ELR (cell line): ENCODE results near the gene SCYGR4.
"Not testable (repeated sequence)": the region's sequence is repeated elsewhere in the genome, so short reads cannot be mapped to it uniquely, and the experiment has no call there.

Experiments
- DNase-seq: peaks from one replicate; pipeline ENCODE4 v3.0.0-alpha.2; 2015; ENCODE audit warnings: low read depth

SCYGR4 gene

DNA sequence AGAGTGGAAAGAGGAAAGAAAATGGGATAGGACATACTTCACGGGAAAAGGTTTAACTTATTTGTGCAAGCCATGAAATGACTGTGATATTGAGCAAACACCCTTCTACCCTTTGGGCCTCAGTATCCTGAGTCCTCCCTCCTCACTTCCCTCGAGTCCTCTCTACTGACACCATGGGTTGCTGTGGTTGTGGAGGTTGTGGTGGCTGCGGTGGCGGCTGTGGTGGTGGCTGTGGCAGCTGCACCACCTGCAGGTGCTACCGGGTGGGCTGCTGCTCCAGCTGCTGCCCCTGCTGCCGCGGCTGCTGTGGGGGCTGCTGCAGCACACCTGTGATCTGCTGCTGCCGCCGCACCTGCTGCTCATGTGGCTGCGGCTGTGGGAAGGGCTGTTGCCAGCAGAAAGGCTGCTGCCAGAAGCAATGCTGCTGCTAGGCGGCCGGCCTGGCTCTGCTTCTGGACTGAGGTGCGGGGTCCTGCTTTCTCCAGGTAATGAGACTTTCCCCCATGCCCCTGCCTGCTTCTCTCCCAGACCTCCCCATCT, 49.4 kb downstream of the SCYGR4 start, which contains the start of gene SCYGR5:
TSS of gene SCYGR5 (plus strand) at position 174 of the 540 bp plus-strand sequence. CDS start at position 174, 0 bp downstream.
- not testable (repeated sequence) for DNase-seq
